Motor neuron (in vitro differentiated cells): ENCODE data around the gene SNTN. TPM values are rescaled to one million over a fixed set of nuclear protein-coding genes. Genes with fewer than 3 reads are reported as not detected.

Experiments
- ATAC-seq, 8 experiments: fragments of 200-7000 bp; cut with Tn5 transposase; replicated peaks in 6 of 8; 2 replicates each; pipeline ENCODE4 v1.8.0; 2021; ENCODE audit warnings: mild to moderate bottlenecking in 8 of 8, moderate library complexity in 8 of 8
- H3K27ac ChIP-seq, 2 donors: fragments of 250-450 bp; sonication (Bioruptor Pico); 2 replicates each; pipeline ENCODE4 v1.9.0; 2021; ENCODE audit warnings: antibody characterized with exemption in 2 of 2, mild to moderate bottlenecking in 2 of 2, moderate library complexity in 1 of 2
- H3K4me1 ChIP-seq, 2 donors: fragments of 250-450 bp; sonication (Bioruptor Pico); replicated peaks in 1 of 2; 2 replicates each; pipeline ENCODE4 v1.6.1; 2021; ENCODE audit warnings: antibody characterized with exemption in 2 of 2, mild to moderate bottlenecking in 2 of 2, moderate library complexity in 1 of 2
- H3K4me3 ChIP-seq, 5 donors: fragments of 250-450 bp; sonication (Bioruptor Pico); 2 replicates each; pipeline ENCODE4 v1.9.0; 2021; ENCODE audit warnings: antibody characterized with exemption in 5 of 5, mild to moderate bottlenecking in 5 of 5, moderate library complexity in 4 of 5
- WGBS, 10 experiments: fragments of 450-650 bp; shearing (Covaris generic); methylation state at CpG; one replicate each; pipeline ENCODE4 v1.0.0; 2022; 5-methylcytosine and 5-hydroxymethylcytosine counted together
- in situ Hi-C, 9 experiments: fragments of 400-800 bp; cut with MboI; loops; one replicate each; pipeline ENCODE4 v1.15.0; 2021; ENCODE audit warnings: low sequenced_read_pairs in 9 of 9, low pct_unique_long_range_greater_than_20kb in 2 of 9; ENCODE audit not compliant: unreplicated experiment in 9 of 9
- total RNA-seq, 8 experiments: library from RNA; unstranded; fragments of 300-600 nt; gene quantifications; 2 replicates each; pipeline versions ENCODE4 v1.2.3 to v1.2.4, GENCODE V29; 2022

The SNTN gene
- total RNA-seq, result under 1 TPM in 5 of 8 experiments, not detected in 3; 0.09 to 0.38 (median 0.14) TPM

DNA sequence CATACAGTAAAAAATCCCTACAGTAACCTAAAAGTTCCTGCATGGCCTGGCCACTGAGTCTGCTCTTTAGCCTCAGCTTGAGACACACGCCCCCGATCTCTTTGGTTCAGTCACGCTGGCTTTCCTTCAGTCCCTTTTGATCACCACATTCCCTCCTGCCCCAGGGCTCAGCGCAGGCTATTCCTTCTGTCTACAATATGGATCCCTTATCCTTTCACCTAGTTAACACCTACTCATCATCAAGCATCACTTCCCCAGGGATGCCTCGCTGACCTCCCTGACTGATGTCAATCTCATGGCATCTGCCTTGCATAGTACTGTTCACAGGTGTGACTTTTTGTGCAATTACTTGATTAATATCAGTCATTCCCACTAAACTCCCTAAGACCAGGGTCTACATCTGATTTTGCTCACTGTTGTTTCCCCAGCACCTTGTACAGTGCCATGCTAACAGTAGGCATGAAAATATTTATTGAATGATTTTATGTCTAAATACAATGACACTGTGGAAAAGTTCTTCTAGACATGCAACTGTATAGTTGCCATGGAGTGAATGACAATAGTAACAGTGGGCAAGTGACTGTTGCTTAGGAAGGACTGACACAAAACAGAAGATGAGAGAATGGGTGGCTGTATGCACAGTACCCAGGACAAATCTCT, at the start of gene SNTN:
Gene SNTN, plus strand, starts transcription at position 610 of the 660 bp plus-strand sequence. Its CDS starts 13 bp downstream, at position 623.
- peaks cover 0 to 4% of the 10 kb centered on the region in 2 donors for H3K4me1 ChIP-seq
- WGBS, 10 experiments, result 44 to 100% (median 86%) methylated on average over 2 to 5 of the region's 5 CpGs; no CpG with 5 or more reads in 2 of the 10 experiments
- in situ Hi-C loops, result no loop called here

DNA sequence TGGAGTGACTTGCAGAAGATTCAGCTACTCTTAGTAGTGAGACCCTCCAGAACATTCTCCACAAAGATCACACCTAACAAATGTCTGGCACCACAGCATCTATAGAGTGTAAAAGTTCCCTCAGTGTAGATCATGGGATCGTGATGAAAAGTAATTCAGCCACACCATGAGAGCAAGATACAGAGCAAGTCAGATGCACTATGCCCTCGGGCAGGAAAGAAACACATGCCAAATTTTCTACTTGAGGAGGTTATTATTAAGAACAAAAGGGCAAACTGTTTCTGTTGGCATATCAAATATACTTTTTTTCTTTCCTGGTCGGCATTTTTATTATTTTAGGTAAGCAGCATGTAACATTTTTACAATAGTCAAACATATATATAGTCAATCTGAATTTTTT, 44.8 kb upstream of the SNTN start:
- H3K27ac ChIP-seq, result no peak overlapping the region
- 70 to 100% (median 92%) methylated on average over 1 to 3 of the region's 3 CpGs; no CpG with 5 or more reads in 2 of the 10 experiments for WGBS, 10 experiments
- H3K4me1 ChIP-seq, result no peaks in the 10 kb centered on the region
- in situ Hi-C loops, result no loop called here
- no peak for ATAC-seq
- no peak overlapping the region for H3K4me3 ChIP-seq

More for the DNA sequence above, at the start of gene SNTN:
- no peak within 1 kb of the TSS for H3K27ac ChIP-seq
- H3K4me3 ChIP-seq, result no peak within 1 kb of the TSS
- no peak for ATAC-seq

DNA sequence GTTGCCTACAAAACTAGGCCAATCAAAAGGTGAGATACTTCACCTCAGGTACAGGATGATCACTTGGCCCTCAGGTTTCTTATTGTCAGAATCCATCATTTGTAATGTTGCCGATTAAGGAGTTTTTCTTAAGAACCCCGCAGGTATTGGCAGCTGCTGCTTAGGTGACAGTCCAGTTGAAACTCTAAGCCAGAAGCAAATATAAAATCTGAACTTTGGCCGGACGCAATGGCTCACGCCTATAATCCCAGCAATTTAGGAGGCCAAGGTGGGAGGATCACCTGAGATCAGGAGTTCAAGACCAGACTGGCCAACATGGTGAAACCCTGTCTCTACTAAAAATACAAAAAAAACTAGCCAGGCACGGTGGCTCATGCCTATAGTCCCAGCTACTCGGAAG, 43.1 kb upstream of the SNTN start:
- 38 to 100% (median 88%) methylated on average over 1 to 7 of the region's 7 CpGs for WGBS, 10 experiments
- Histone ChIP-seq H3K4me3 (no peak overlapping the region), H3K4me1 (no peaks in the 10 kb centered on the region), H3K27ac (no peak overlapping the region)
- ATAC-seq, result no peak
- in situ Hi-C loops, result no loop called here

DNA sequence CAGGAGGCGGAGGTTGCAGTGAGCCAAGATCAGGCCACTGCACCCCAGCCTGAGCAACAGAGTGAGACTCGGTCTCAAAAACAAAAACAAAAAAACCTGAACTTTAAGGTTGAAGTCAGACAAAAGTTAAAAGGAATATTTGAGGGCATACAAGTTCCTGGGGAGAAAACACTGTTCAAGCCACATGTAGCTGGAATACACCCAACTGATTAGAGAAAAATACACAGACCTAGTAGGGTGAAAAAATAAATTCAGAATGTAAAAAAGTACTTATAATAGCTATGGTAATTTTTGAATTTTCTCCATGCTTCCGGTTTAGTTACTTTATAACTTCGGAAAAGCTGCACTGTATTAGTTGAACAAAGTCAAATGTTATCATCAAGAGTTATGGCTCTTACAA, 42.6 kb upstream of the SNTN start:
- H3K4me1 ChIP-seq, result no peaks in the 10 kb centered on the region
- no peak for ATAC-seq
- WGBS, 10 experiments, result 56 to 100% (median 86%) methylated on average over 1 to 4 of the region's 4 CpGs
- no peak overlapping the region for H3K27ac ChIP-seq
- in situ Hi-C loops, result no loop called here
- H3K4me3 ChIP-seq, result no peak overlapping the region

- no peak for ATAC-seq
- Histone ChIP-seq H3K4me1 (no peaks in the 10 kb centered on the region), H3K4me3 (no peak overlapping the region), H3K27ac (no peak overlapping the region)
- in situ Hi-C loops, result no loop called here
- WGBS, 10 experiments, result 29 to 100% (median 83%) methylated on average over 1 of the region's 1 CpG; no CpG with 5 or more reads in 3 of the 10 experiments
Measured at GRCh38 chr3:63611382-63611781, 41.1 kb upstream of the SNTN start.

DNA sequence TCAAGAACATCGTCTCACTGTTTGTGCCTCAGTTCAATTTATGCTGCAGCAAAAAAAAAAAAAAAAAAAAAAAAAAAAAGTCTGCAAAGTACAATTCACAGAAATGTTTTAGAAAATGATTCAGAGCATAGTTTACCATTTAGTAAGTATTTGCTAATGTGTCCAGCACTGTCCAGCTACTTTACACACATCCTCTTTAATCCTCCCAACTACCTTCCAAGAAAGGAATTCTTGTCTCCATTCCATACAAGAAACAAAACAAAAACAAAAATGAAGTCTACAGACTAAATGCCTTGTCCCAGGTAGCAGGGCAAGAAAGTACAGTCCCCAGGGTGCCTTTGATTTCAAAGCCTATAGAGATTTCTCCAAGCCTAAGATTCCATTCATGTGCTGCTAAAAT, 38.9 kb upstream of the SNTN start:
- no peaks in the 10 kb centered on the region for H3K4me1 ChIP-seq
- no peak overlapping the region for H3K4me3 ChIP-seq
- H3K27ac ChIP-seq, result no peak overlapping the region
- in situ Hi-C loops, result no loop called here
- ATAC-seq, result no peak
- 0 to 100% (median 14%) methylated on average over 1 of the region's 1 CpG; no CpG with 5 or more reads in 4 of the 10 experiments for WGBS, 10 experiments

- Histone ChIP-seq H3K27ac (no peak overlapping the region), H3K4me1 (no peaks in the 10 kb centered on the region), H3K4me3 (no peak overlapping the region)
- 80 to 100% (median 98%) methylated on average over 1 to 2 of the region's 4 CpGs; no CpG with 5 or more reads in 6 of the 10 experiments for WGBS, 10 experiments
- in situ Hi-C loops, result no loop called here
- no peak for ATAC-seq
Measured at GRCh38 chr3:63617391-63617790, 35.1 kb upstream of the SNTN start.

DNA sequence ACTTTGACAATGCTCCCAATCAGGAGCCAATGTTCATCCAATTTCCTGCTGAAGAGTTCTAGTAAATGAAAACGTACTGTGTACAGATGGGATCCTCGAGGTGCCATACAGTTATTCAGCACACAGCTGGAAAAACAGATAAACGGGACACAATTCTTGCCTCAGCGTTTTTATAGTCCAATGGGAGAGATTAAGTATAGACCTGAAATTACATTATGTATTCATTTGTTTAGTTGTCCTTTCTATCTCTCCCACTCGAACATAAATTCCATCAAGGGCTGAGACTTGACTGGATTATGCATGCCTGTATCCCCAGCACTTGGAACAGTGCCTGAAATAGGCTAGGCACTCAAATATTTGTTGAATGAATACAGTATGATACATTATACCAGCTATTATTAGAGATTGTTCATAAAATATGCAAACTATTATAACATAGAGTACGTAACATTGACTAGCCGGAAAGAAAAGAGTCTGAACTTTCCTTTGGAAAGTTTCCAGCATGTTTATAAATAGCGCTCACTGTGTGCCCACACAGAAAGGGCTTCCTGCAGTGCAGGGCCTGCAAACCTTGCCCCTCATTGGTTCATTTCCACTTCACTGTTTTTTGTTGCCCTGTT, 27.4 kb upstream of the SNTN start:
- H3K27ac ChIP-seq, result no peak overlapping the region
- peaks cover 0 to 4% of the 10 kb centered on the region in 2 donors for H3K4me1 ChIP-seq
- in situ Hi-C loops, result no loop called here
- peak in 7 of 8 experiments; percentile 18 to 99 (median 51) for ATAC-seq
- WGBS, 10 experiments, result 5 to 80% (median 44%) methylated on average over 1 to 8 of the region's 8 CpGs
- no peak overlapping the region for H3K4me3 ChIP-seq

DNA sequence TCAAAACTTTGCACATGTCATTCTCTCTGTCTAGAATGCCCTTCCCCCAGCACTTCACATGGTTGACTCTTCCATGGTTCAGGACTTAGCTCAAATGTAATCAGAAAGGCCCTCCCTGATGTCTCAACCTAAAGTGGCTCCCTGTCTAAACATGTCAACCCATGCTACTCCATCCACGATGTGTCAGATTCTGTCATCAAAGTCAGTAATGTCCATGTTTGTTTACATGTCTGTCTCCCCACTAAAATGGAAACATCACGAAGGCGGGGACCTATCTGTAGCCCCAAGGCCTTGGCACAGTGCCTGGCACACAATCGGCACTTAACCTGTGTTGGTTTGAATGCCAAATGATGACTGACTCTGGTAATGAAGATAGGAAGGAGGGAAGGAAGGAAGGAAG, 20.8 kb upstream of the SNTN start:
- 43 to 100% (median 60%) methylated on average over 1 of the region's 4 CpGs; no CpG with 5 or more reads in 5 of the 10 experiments for WGBS, 10 experiments
- no peak for ATAC-seq
- Histone ChIP-seq H3K4me1 (no peaks in the 10 kb centered on the region), H3K4me3 (no peak overlapping the region), H3K27ac (no peak overlapping the region)
- in situ Hi-C loops, result no loop called here

DNA sequence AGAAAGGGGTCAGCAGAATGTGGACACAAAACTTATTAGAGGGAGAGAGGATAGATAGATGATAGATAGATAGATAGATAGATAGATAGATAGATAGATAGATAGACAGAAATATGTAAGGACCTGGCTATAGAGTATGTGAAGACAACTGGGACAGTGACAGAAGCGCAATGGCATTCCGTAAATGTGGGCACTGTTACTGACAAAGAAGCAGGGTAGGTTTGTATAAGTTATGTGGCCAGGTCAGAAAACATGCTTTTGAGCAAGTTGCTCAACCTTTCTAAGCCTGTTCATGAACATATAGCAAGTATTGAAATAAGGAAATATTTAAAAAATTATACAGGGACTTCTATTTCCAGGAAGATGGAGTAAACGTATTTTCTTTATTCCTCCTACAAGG, 17.3 kb upstream of the SNTN start:
- WGBS, 10 experiments, result 46 to 100% (median 86%) methylated on average over 1 to 3 of the region's 3 CpGs
- no peak for ATAC-seq
- in situ Hi-C loops, result no loop called here

DNA sequence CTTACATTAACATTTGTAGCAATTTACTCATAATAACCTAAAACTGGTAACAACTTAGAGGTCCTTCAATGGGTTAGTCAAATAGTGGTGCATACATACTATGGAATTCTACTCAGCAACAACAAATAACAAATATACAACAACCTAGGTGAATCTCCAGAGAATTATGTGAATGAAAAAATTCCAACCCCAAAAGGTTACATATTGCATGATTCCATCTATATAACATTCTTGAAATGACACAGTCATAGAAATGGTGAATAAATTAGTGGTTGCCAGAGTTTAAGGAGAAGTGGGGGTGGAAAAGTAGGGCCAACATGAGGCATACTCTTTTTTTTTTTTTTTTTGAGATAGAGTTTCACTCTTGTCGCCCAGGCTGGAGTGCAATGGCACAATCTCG, 12.7 kb upstream of the SNTN start:
- H3K4me1 ChIP-seq, result peaks cover 3 to 15% of the 10 kb centered on the region in 2 donors
- ATAC-seq, result no peak
- WGBS, 10 experiments, result 80 to 100% (median 91%) methylated on average over 1 to 2 of the region's 2 CpGs; no CpG with 5 or more reads in 4 of the 10 experiments
- in situ Hi-C loops, result no loop called here
- no peak overlapping the region for H3K27ac ChIP-seq
- H3K4me3 ChIP-seq, result no peak overlapping the region

More for the DNA sequence above, 17.3 kb upstream of the SNTN start:
- H3K4me3 ChIP-seq, result no peak overlapping the region
- H3K4me1 ChIP-seq, result no peaks in the 10 kb centered on the region
- H3K27ac ChIP-seq, result no peak overlapping the region

DNA sequence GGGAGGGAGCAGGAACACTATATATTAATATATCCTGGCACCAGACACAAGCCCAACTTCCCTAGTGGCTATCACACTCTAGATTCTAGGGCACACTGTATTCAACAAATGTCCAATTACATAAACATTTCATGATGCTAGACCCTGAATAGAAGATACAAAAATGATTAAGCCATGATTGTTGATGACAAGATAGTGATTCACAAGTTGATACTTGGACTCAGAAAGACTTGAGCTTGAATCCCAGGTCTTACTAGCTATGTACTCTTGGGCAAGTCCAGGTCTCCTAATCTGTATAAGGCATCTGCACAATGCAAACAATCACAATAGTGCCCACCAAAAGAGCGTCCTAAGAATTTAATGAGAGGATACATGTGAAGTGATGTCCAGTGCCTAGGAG, 10.0 kb upstream of the SNTN start:
- in situ Hi-C loops, result no loop called here
- whole genome bisulfite sequencing, 10 experiments, result 33 to 100% (median 60%) methylated on average over 1 of the region's 1 CpG; no CpG with 5 or more reads in 3 of the 10 experiments
- Histone ChIP-seq H3K4me1 (peaks cover 3 to 19% of the 10 kb centered on the region in 2 donors), H3K27ac (no peak overlapping the region), H3K4me3 (no peak overlapping the region)
- ATAC-seq, result no peak

DNA sequence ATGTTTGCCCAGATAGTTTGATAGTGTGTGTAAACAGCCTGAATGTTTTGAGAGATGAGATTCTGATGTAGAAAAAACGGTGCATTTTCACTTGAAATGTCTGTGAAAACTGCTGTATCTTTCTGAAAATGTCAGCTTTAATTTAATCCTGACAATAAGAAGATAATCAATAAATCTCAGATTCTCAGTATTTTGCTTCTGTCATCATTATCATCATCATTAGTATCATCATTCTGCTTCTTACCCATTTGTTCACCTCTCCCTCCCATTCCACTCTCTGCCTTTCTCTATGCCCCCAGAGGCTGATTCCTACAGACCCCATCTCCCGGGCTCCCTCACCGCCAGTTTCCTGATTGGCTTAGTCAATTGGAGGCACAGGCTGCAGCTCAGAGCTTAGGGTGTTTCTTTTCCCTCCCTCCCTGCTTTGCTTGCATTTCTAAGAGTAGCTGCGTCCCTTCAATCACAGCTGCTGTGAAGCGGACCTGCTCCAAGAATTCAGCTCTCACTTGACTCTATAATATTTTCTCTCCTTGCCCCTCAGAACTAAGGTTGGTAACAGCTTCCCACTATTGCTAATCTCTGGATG, 8.2 kb upstream of the SNTN start:
- Histone ChIP-seq H3K4me3 (no peak overlapping the region), H3K4me1 (peaks cover 3 to 19% of the 10 kb centered on the region in 2 donors), H3K27ac (no peak overlapping the region)
- 25 to 75% (median 60%) methylated on average over 2 to 5 of the region's 5 CpGs; no CpG with 5 or more reads in 1 of the 10 experiments for WGBS, 10 experiments
- in situ Hi-C loops, result no loop called here
- ATAC-seq, result peak in 3 of 8 experiments; percentile 27 to 44 (median 32)
